Gastrocnemius medialis (tissue), 4 donors: ENCODE results near the gene ZNF213. TPM values are rescaled to one million over a fixed set of nuclear protein-coding genes. Genes with fewer than 3 reads are reported as not detected.

Experiments used
- ATAC-seq, 2 donors: fragments of 150-250 bp; one replicate each; pipeline ENCODE4 v1.9.1; 2016
- DNase-seq, 2 donors: peaks; one replicate each; pipeline ENCODE4 v3.0.0-alpha.2; 2019
- H3K27ac ChIP-seq, 4 donors: fragments of 200-600 bp; sonication (generic); 1 replicate in 1 of 4; 2 replicates in 3 of 4; pipeline ENCODE4 v1.5.1; 2016 to 2018; ENCODE audit warnings: mild to moderate bottlenecking in 2 of 4, moderate library complexity in 1 of 4
- H3K27me3 ChIP-seq, 3 donors: fragments of 200-600 bp; sonication (generic) in 2 of 3; 1 replicate in 1 of 3; 2 replicates in 2 of 3; pipeline versions ENCODE4 v1.5.1 to v1.6.0; 2016 to 2019; ENCODE audit warnings: mild to moderate bottlenecking in 1 of 3, moderate library complexity in 1 of 3
- H3K36me3 ChIP-seq, 2 donors: fragments of 200-600 bp; sonication (generic) in 1 of 2; one replicate each; pipeline ENCODE4 v1.5.1; 2017 to 2018
- H3K4me1 ChIP-seq, 2 donors: fragments of 200-600 bp; sonication (generic) in 1 of 2; one replicate each; pipeline ENCODE4 v1.5.1; 2016 to 2017; ENCODE audit warnings: mild to moderate bottlenecking in 2 of 2
- H3K4me3 ChIP-seq, 4 donors: fragments of 200-600 bp; sonication (generic) in 3 of 4; 1 replicate in 1 of 4; 2 replicates in 3 of 4; pipeline ENCODE4 v1.5.1; 2016 to 2019; ENCODE audit warnings: mild to moderate bottlenecking in 2 of 4
- H3K9me3 ChIP-seq, 3 donors: fragments of 200-600 bp; sonication (generic) in 2 of 3; 1 replicate in 1 of 3; 2 replicates in 2 of 3; pipeline ENCODE4 v1.5.1; 2016 to 2019
- CTCF ChIP-seq, 5 experiments: fragments of 450-650 bp in 3 of 5; fragments of 200-600 bp in 2 of 5; sonication (generic) in 2 of 5; IDR thresholded peaks in 4 of 5; conservative IDR thresholded peaks in 1 of 5; 1 replicate in 4 of 5; 2 replicates in 1 of 5; pipeline ENCODE4 v1.5.1; 2016 to 2019; ENCODE audit warnings: antibody characterized with exemption in 5 of 5, mild to moderate bottlenecking in 3 of 5, moderate library complexity in 3 of 5
- POLR2A ChIP-seq, 2 donors: fragments of 450-650 bp; IDR thresholded peaks; one replicate each; pipeline ENCODE4 v1.6.1; 2017; ENCODE audit warnings: antibody characterized with exemption in 2 of 2, mild to moderate bottlenecking in 2 of 2, moderate library complexity in 2 of 2
- in situ Hi-C, 4 donors: fragments of 200-750 bp; cut with MboI; loops; one replicate each; pipeline versions ENCODE4 v1.15.0 to v1.8.0; 2017; ENCODE audit warnings: low sequenced_read_pairs in 4 of 4
- intact Hi-C: fragments of 100-400 bp; cut with DNase I; formaldehyde crosslinking; loops from one replicate; pipeline ENCODE4 v1.15.1; 2023; ENCODE audit warnings: low total_unique reads
- total RNA-seq, 4 donors: library from RNA; depleted of rRNA; stranded (reverse); fragments of >200 nt; gene quantifications; one replicate each; pipeline versions ENCODE4 v1.1.0 to v1.2.3, GENCODE V29; 2016

Gene ZNF213
- total RNA-seq, 4 donors from 2014 or later, result 8.9 to 18.6 (median 14.5) TPM

- in situ Hi-C loops (no loop called here), intact Hi-C loops (no loop called here)
- H3K4me3 ChIP-seq, result no peak overlapping the region
- H3K27me3 ChIP-seq, result no peaks in the 10 kb centered on the region
- TF ChIP-seq POLR2A (IDR thresholded peaks at IDR 0.05), result no peak
- TF ChIP-seq CTCF (IDR thresholded peaks at IDR 0.05 in 4 of 5, conservative IDR thresholded peaks at IDR 0.05 in 1 of 5), result peak in 4 of 5 experiments; percentile 26 to 54 (median 32)
- DNase-seq, result no peak
- peak overlapping the region; percentile 5 to 70 (median 50) for H3K27ac ChIP-seq
- H3K9me3 ChIP-seq, result no peaks in the 10 kb centered on the region
- peaks cover 14 to 15% of the 10 kb centered on the region in 2 donors for H3K4me1 ChIP-seq
- H3K36me3 ChIP-seq, result no peaks in the 10 kb centered on the region
- no peak for ATAC-seq
Measured at GRCh38 chr16:3101018-3101840, 33.6 kb upstream of the ZNF213 start.

- in situ Hi-C loops, result no loop called here
- Histone ChIP-seq H3K4me1 (peaks cover 17 to 18% of the 10 kb centered on the region in 2 donors), H3K9me3 (no peaks in the 10 kb centered on the region), H3K27ac (peak overlapping the region; percentile 5 to 70 (median 56)), H3K36me3 (no peaks in the 10 kb centered on the region), H3K27me3 (no peaks in the 10 kb centered on the region), H3K4me3 (no peak overlapping the region)
- TF ChIP-seq POLR2A (IDR thresholded peaks at IDR 0.05), result no peak
- TF ChIP-seq CTCF (IDR thresholded peaks at IDR 0.05 in 4 of 5, conservative IDR thresholded peaks at IDR 0.05 in 1 of 5), result no peak
- intact Hi-C loops, result no loop called here
- DNase-seq (peak in 1 of 2 donors; percentile 39), ATAC-seq (peak in 1 of 2 donors; percentile 19)
Measured at GRCh38 chr16:3101841-3102470, 32.9 kb upstream of the ZNF213 start.

- in situ Hi-C loops (no loop called here), intact Hi-C loops (loop anchor here (1.0 to 2.0 kb wide), 3 partner anchors 18 to 47 kb away; no protein-coding TSS in a partner anchor)
- peak; percentile 83 for DNase-seq
- no peaks in the 10 kb centered on the region for H3K27me3 ChIP-seq
- TF ChIP-seq CTCF (IDR thresholded peaks at IDR 0.05 in 4 of 5, conservative IDR thresholded peaks at IDR 0.05 in 1 of 5) (no peak), POLR2A (IDR thresholded peaks at IDR 0.05) (peak in 1 of 2 donors; percentile 28)
- peaks cover 11 to 12% of the 10 kb centered on the region in 2 donors for H3K4me1 ChIP-seq
- peak overlapping the region; percentile 71 to 89 (median 82) for H3K27ac ChIP-seq
- H3K4me3 ChIP-seq, result peak overlapping the region; percentile 68 to 78 (median 75)
- peak; percentile 91 to 96 for ATAC-seq
- H3K9me3 ChIP-seq, result no peaks in the 10 kb centered on the region
- no peaks in the 10 kb centered on the region for H3K36me3 ChIP-seq
Measured at GRCh38 chr16:3106205-3106928, 28.5 kb upstream of the ZNF213 start.

- H3K36me3 ChIP-seq, result peaks cover 0 to 4% of the 10 kb centered on the region in 2 donors
- H3K27ac ChIP-seq, result peak within 1 kb of the TSS; percentile 50 to 66 (median 60)
- peak; percentile 59 to 71 for ATAC-seq
- DNase-seq, result peak in 1 of 2 donors; percentile 28
- intact Hi-C loops (no loop called here), in situ Hi-C loops (no loop called here)
- H3K27me3 ChIP-seq, result no peaks in the 10 kb centered on the region
- H3K4me1 ChIP-seq, result peaks cover 11 to 13% of the 10 kb centered on the region in 2 donors
- TF ChIP-seq POLR2A (IDR thresholded peaks at IDR 0.05) (no peak), CTCF (IDR thresholded peaks at IDR 0.05 in 4 of 5, conservative IDR thresholded peaks at IDR 0.05 in 1 of 5) (no peak)
- H3K4me3 ChIP-seq, result peak within 1 kb of the TSS; percentile 63 to 77 (median 69)
- no peaks in the 10 kb centered on the region for H3K9me3 ChIP-seq
Measured at GRCh38 chr16:3112058-3112880, 22.6 kb upstream of the ZNF213 start, which contains the start of gene ZNF205. ZNF205 (plus strand) TSS chr16:3112586; CDS start chr16:3113431, 845 bp downstream.
